Kidney (tissue), 14 donors: ENCODE results near the gene APC2. TPM values are rescaled to one million over a fixed set of nuclear protein-coding genes. Genes with fewer than 3 reads are reported as not detected.

Source experiments
- DNase-seq, 5 donors: peaks; one replicate each; pipeline ENCODE4 v3.0.0-alpha.2; 2013 to 2020
- FAIRE-seq: peaks from 2 replicates; lab custom pipeline; 2012; peaks lifted over from hg19 to GRCh38; lab: Jason Lieb, UNC
- H3K27ac ChIP-seq, 2 donors: one replicate each; pipeline ENCODE4 v1.7.0; 2013; ENCODE audit warnings: low read depth in 2 of 2, low read length in 2 of 2, inconsistent platforms in 1 of 2
- H3K27me3 ChIP-seq: one replicate; pipeline ENCODE4 v1.7.1; 2013; ENCODE audit warnings: low read length, inconsistent platforms; ENCODE audit not compliant: control insufficient read depth, insufficient read depth
- H3K36me3 ChIP-seq, 3 donors: one replicate each; pipeline versions ENCODE4 v1.7.0 to v1.7.1; 2013; ENCODE audit warnings: low read length in 3 of 3, control low read depth in 1 of 3, inconsistent platforms in 1 of 3; ENCODE audit not compliant: insufficient read depth in 3 of 3, control insufficient read depth in 2 of 3
- H3K4me1 ChIP-seq, 3 donors: one replicate each; pipeline versions ENCODE4 v1.7.0 to v1.7.1; 2013; ENCODE audit warnings: low read length in 3 of 3, inconsistent platforms in 1 of 3, low read depth in 1 of 3; ENCODE audit not compliant: control insufficient read depth in 2 of 3, insufficient read depth in 2 of 3
- H3K4me3 ChIP-seq, 3 donors: one replicate each; pipeline versions ENCODE4 v1.7.0 to v1.8.1; 2013; ENCODE audit warnings: low read length in 3 of 3, control low read depth in 1 of 3, inconsistent platforms in 1 of 3
- H3K9ac ChIP-seq, 3 donors: one replicate each; pipeline versions ENCODE4 v1.7.0 to v1.7.1; 2013; ENCODE audit warnings: low read length in 3 of 3, control low read depth in 1 of 3, inconsistent platforms in 1 of 3
- H3K9me3 ChIP-seq, 3 donors: one replicate each; pipeline versions ENCODE4 v1.7.0 to v1.7.1; 2013; ENCODE audit warnings: low read length in 3 of 3, control low read depth in 1 of 3, inconsistent platforms in 1 of 3; ENCODE audit not compliant: control insufficient read depth in 2 of 3, insufficient read depth in 1 of 3
- intact Hi-C: fragments of 100-400 bp; cut with DNase I; formaldehyde crosslinking; loops from one replicate; pipeline ENCODE4 v1.11.1; 2022
- polyA plus RNA-seq: library from polyadenylated mRNA; stranded (reverse); fragments of 350-450 nt; fragmentation: Illumina TruSeq; extraction: RNeasy Lipid Tissue Mini Kit (QIAGEN cat#74804); gene quantifications from one replicate; pipeline ENCODE4 v1.2.3, GENCODE V29; 2014; ENCODE audit warnings: low read depth, low replicate concordance; ENCODE audit not compliant: insufficient read depth
- total RNA-seq: library from RNA; stranded (reverse); fragmentation: NEBNext Ultra II Directional; extraction: Animal tissue kit (Norgen Biotek cat#: 25700); gene quantifications from one replicate; pipeline ENCODE4 v1.2.1, GENCODE V29; 2021
- TF ChIP-seq, protein P1 (sequence below): IDR thresholded peaks from 3 replicates; pipeline ENCODE4 v1.5.1; 2012; ENCODE audit warnings: mild to moderate bottlenecking, moderate library complexity, borderline replicate concordance; ENCODE audit not compliant: insufficient read depth; ENCODE audit errors: extremely low read depth
- donor health status: control.
- donor health status: control.
- donor health status: control.
- donor health status: control.
- donor health status: control.
- donor health status: DM: yes; HTN: yes; CAD: no.
- donor health status: Normal renal cell carcinoma (clear cell type).

APC2 gene
- total and polyA plus RNA-seq, 2 donors from 2014 or later, result 0.25 TPM; not detected in 1

DNA sequence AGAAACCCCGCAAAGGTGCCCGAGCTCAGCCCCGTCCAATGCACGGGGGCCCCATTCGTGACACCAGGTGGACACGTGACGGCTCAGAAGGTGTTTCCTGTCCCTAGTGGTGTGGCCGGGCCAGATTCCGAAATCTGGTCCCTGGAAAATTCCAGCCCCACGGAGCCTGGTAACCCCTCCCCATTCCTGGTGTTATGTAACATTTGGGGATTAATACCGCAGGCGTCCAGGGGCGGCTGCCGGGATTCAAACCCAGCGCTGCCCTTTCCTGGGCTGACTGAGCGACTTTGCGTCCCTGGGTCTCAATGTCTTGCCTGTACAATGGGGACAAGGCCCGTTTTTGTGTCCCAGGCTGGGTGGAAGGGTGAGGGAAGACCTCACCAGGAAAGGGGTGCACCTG is 72.9 kb downstream of the APC2 start:
- no peak for DNase-seq
- no peak for FAIRE-seq
- H3K9ac ChIP-seq, result no peak overlapping the region
- intact Hi-C loops, result no loop called here
- no peak overlapping the region for H3K27ac ChIP-seq
- H3K4me3 ChIP-seq, result no peak overlapping the region
- no peaks in the 10 kb centered on the region for H3K36me3 ChIP-seq
- peaks cover 0 to 4% (median 0%) of the 10 kb centered on the region in 3 donors for H3K4me1 ChIP-seq
- H3K27me3 ChIP-seq, result peaks cover 9% of the 10 kb centered on the region
- peaks cover 0 to 2% (median 0%) of the 10 kb centered on the region in 3 donors for H3K9me3 ChIP-seq
- TF ChIP-seq, protein P1, sequence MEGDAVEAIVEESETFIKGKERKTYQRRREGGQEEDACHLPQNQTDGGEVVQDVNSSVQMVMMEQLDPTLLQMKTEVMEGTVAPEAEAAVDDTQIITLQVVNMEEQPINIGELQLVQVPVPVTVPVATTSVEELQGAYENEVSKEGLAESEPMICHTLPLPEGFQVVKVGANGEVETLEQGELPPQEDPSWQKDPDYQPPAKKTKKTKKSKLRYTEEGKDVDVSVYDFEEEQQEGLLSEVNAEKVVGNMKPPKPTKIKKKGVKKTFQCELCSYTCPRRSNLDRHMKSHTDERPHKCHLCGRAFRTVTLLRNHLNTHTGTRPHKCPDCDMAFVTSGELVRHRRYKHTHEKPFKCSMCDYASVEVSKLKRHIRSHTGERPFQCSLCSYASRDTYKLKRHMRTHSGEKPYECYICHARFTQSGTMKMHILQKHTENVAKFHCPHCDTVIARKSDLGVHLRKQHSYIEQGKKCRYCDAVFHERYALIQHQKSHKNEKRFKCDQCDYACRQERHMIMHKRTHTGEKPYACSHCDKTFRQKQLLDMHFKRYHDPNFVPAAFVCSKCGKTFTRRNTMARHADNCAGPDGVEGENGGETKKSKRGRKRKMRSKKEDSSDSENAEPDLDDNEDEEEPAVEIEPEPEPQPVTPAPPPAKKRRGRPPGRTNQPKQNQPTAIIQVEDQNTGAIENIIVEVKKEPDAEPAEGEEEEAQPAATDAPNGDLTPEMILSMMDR, result no peak

Other genes starting within 250 kb of the APC2 start
- 57.7 TPM for gene STK11, start 244.3 kb upstream of the APC2 start, total RNA-seq
- 40.7 TPM for gene STK11, start 244.3 kb upstream of the APC2 start, polyA plus RNA-seq
- gene CBARP, start 212.1 kb upstream of the APC2 start, total RNA-seq, result 1.1 TPM
- 1.0 TPM for gene CBARP, start 212.1 kb upstream of the APC2 start, polyA plus RNA-seq
- 183 TPM for gene ATP5F1D, start 208.4 kb upstream of the APC2 start, total RNA-seq
- gene ATP5F1D, start 208.4 kb upstream of the APC2 start, polyA plus RNA-seq, result 641 TPM
- 205 TPM for gene MIDN, start 201.5 kb upstream of the APC2 start, total RNA-seq
- 21.3 TPM for gene MIDN, start 201.5 kb upstream of the APC2 start, polyA plus RNA-seq
- gene CIRBP, start 180.8 kb upstream of the APC2 start, total RNA-seq, result 533 TPM
- 408 TPM for gene CIRBP, start 180.8 kb upstream of the APC2 start, polyA plus RNA-seq
- gene FAM174C, start 174.6 kb upstream of the APC2 start, total RNA-seq, result 35.3 TPM
- 94.7 TPM for gene FAM174C, start 174.6 kb upstream of the APC2 start, polyA plus RNA-seq
- not detected for gene EFNA2, start 164.2 kb upstream of the APC2 start, total RNA-seq
- not detected for gene EFNA2, start 164.2 kb upstream of the APC2 start, polyA plus RNA-seq
- gene NDUFS7, start 66.2 kb upstream of the APC2 start, total RNA-seq, result 85.5 TPM
- gene NDUFS7, start 66.2 kb upstream of the APC2 start, polyA plus RNA-seq, result 265 TPM
- gene GAMT, start 48.6 kb upstream of the APC2 start, total RNA-seq, result 16.3 TPM
- gene GAMT, start 48.6 kb upstream of the APC2 start, polyA plus RNA-seq, result 209 TPM
- gene DAZAP1, start 42.5 kb upstream of the APC2 start, total RNA-seq, result 98.5 TPM
- 47.7 TPM for gene DAZAP1, start 42.5 kb upstream of the APC2 start, polyA plus RNA-seq
- gene RPS15, start 11.7 kb upstream of the APC2 start, total RNA-seq, result 893 TPM
- gene RPS15, start 11.7 kb upstream of the APC2 start, polyA plus RNA-seq, result 1,823 TPM
- 32.5 TPM for gene C19orf25, start 29.1 kb downstream of the APC2 start, total RNA-seq
- 50.9 TPM for gene C19orf25, start 29.1 kb downstream of the APC2 start, polyA plus RNA-seq
- gene PCSK4, start 40.2 kb downstream of the APC2 start, total RNA-seq, result 5.3 TPM
- 5.5 TPM for gene PCSK4, start 40.2 kb downstream of the APC2 start, polyA plus RNA-seq
- 9.6 TPM for gene REEP6, start 41.1 kb downstream of the APC2 start, total RNA-seq
- 60.0 TPM for gene REEP6, start 41.1 kb downstream of the APC2 start, polyA plus RNA-seq
- 4.6 TPM for gene ADAMTSL5, start 62.9 kb downstream of the APC2 start, total RNA-seq
- 1.4 TPM for gene ADAMTSL5, start 62.9 kb downstream of the APC2 start, polyA plus RNA-seq
- not detected for gene PLK5, start 74.0 kb downstream of the APC2 start, total RNA-seq
- gene PLK5, start 74.0 kb downstream of the APC2 start, polyA plus RNA-seq, result not detected
- gene MEX3D, start 118.2 kb downstream of the APC2 start, total RNA-seq, result 19.3 TPM
- 5.4 TPM for gene MEX3D, start 118.2 kb downstream of the APC2 start, polyA plus RNA-seq
- 62.5 TPM for gene MBD3, start 142.7 kb downstream of the APC2 start, total RNA-seq
- 76.1 TPM for gene MBD3, start 142.7 kb downstream of the APC2 start, polyA plus RNA-seq
- 200 TPM for gene UQCR11, start 155.3 kb downstream of the APC2 start, total RNA-seq
- 777 TPM for gene UQCR11, start 155.3 kb downstream of the APC2 start, polyA plus RNA-seq
- gene TCF3, start 202.5 kb downstream of the APC2 start, total RNA-seq, result 50.2 TPM
- 20.3 TPM for gene TCF3, start 202.5 kb downstream of the APC2 start, polyA plus RNA-seq